Measurements from ENCODE around the gene SNX2.
A peak's percentile ranks its signal among the peaks of the same experiment; 100 is the strongest.
"Not testable (repeated sequence)": the region's sequence is repeated elsewhere in the genome, so short reads cannot be mapped to it uniquely, and the experiment has no call there.

The SNX2 gene, protein sequence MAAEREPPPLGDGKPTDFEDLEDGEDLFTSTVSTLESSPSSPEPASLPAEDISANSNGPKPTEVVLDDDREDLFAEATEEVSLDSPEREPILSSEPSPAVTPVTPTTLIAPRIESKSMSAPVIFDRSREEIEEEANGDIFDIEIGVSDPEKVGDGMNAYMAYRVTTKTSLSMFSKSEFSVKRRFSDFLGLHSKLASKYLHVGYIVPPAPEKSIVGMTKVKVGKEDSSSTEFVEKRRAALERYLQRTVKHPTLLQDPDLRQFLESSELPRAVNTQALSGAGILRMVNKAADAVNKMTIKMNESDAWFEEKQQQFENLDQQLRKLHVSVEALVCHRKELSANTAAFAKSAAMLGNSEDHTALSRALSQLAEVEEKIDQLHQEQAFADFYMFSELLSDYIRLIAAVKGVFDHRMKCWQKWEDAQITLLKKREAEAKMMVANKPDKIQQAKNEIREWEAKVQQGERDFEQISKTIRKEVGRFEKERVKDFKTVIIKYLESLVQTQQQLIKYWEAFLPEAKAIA

DNA sequence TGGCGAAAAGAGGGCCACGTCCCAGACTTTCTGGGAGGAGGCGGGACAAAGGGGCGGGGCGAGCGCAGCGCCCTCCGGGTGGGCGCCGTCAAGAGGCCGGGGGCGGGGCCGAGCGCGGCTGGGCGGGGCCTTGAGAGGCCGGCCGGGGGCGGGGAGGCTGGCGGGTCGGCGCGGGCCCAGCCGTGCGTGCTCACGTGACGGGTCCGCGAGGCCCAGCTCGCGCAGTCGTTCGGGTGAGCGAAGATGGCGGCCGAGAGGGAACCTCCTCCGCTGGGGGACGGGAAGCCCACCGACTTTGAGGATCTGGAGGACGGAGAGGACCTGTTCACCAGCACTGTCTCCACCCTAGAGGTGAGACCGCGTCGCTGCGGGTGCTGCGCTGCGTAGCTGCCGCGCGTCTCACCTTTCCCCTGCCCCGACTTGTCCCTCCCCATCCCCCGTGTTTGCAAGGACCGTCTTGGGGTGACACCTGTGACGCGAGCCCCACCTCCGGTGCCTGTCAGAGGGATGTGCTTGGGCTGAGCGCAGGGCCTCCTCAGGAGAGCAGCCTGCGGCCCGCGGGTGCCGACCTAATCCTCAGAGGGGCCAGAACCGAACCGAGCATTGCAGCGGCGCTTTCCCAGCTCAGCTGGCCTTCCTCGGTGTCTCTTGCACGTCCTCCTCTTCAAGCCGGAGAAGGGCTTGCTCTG is at the start of gene SNX2:
Gene SNX2, plus strand, starts transcription at position 220 of the 689 bp plus-strand sequence. Its CDS starts 24 bp downstream, at position 244.
- peak; percentile 88 for DNase-seq

- peak; percentile 76 for DNase-seq
Measured at GRCh38 chr5:122727112-122727541, 47.8 kb upstream of the SNX2 start.

DNA sequence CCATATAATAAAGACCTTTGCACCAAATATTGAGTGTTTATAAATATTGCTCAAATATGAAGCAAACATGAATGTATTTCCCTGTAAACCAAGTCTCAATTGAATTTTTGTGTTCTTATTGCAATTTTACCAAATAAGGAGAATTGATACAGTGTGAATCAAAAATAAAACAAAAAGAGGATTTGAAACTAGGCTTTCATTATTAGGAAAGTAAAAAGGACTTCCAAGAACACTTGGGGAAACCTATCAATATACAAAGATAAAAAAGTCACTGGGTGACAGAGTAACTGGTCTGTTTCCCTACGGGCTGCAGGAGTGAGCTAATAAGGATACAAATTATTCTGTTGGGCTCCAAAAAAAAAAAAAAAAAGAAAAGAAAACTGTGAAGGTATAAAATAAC is 44.8 kb upstream of the SNX2 start:
- no peak for DNase-seq

GRCh38 chr5:122730456-122730855 is 44.4 kb upstream of the SNX2 start:
- DNase-seq, result no peak

- no peak for DNase-seq
Measured at GRCh38 chr5:122736086-122736845, 38.6 kb upstream of the SNX2 start.

GRCh38 chr5:122738088-122738487 is 36.8 kb upstream of the SNX2 start:
- DNase-seq, result no peak

- DNase-seq, result peak; percentile 67
Measured at GRCh38 chr5:122741681-122742080, 33.2 kb upstream of the SNX2 start.

DNA sequence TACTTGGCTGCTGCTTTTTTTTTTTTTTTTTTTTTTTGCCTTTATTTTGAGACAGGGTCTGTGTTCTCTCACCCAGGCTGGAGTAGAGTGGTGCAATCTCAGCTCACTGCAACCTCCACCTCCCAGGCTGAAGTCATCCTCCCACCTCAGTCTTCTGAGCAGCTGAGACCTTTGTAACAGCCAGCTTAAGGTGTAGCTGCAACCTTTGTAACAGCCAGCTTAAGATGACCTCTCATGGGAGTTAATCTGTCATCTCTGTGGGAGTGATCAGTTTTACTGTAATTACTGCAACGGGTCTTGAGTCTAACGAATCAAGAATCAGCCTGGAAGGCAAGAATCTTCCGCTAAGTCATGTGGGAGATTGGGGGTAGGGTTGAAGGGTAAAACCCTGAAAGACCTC is 31.6 kb upstream of the SNX2 start:
- DNase-seq, result no peak

GRCh38 chr5:122745597-122745996 is 29.3 kb upstream of the SNX2 start:
- DNase-seq, result no peak

- no peak for DNase-seq
Measured at GRCh38 chr5:122749886-122750285, 25.0 kb upstream of the SNX2 start.

- DNase-seq, result peak; percentile 46
Measured at GRCh38 chr5:122751293-122751782, 23.5 kb upstream of the SNX2 start.

- no peak for DNase-seq
Measured at GRCh38 chr5:122753500-122753899, 21.4 kb upstream of the SNX2 start.

DNA sequence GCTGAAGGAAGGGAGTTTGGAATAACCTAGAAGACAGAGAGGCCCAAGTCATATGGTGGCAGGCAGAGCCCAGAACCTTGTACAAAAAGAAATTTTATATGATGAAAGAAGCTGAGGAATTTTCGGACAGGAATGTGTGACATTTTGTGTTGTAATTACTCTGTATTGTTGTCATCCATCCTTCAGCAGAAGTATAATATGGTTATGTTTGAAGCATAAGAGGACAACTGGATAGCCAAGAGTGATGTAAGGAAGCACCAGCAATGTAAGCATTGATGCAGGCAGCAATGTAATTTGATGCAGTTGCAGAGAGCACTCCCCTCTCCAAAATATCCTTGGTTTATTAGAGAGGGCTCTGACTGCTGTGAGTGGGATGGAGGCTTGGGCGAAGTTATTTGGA is 19.1 kb upstream of the SNX2 start:
- peak; percentile 22 for DNase-seq

DNA sequence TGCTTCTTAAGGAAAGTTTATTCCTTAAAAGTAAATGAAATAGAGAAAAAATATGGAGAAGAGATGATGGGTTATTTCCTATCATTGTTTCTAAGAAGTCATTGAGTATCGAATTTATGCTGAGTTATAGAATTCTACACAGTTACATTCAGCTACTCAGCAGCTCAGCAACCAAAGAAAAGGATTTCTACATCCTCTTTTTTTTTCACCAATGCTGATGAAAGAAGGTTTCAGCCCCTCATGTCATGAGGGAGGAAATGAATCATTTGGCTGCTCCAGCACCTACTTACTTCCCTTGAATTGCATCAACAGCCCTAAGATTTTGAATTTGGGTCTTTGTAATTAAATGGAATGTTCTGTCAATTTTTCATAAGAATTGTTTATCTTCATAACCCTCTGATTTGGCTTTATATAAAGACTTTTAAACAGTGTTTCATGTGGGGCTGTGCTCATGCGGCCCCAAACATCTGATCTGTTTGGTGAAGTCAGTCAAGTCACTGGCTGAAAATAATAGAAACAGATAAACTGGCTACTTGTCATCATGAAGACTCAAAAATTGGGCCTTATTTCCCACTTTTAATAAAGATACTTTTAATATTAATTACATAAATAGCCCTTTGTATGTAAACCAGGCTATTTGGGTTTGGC is 18.5 kb upstream of the SNX2 start:
- peak; percentile 85 for DNase-seq

- no peak for DNase-seq
Measured at GRCh38 chr5:122757285-122757684, 17.6 kb upstream of the SNX2 start.

- DNase-seq, result no peak
Measured at GRCh38 chr5:122759241-122760070, 15.4 kb upstream of the SNX2 start.

DNA sequence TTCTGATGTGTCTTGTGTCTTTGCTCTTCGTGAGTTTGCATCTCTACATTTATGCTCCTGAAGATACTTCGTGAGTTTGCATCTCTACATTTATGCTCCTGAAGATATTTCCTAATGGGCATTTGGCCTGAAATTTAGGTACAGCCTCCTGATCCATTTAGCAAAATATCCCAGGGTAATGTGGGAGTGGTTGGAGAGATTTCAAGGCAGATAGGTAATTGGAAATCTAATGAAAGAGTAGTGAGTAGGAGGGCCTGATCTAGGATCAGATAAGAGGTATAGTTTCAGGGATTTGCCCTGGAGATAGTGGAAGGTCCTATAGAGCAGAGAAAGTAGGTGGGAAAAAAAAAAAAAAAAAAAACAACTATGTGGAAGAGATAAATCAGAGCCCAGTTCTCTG is 14.6 kb upstream of the SNX2 start:
- DNase-seq, result no peak

- DNase-seq, result no peak
Measured at GRCh38 chr5:122761115-122761514, 13.8 kb upstream of the SNX2 start.

DNA sequence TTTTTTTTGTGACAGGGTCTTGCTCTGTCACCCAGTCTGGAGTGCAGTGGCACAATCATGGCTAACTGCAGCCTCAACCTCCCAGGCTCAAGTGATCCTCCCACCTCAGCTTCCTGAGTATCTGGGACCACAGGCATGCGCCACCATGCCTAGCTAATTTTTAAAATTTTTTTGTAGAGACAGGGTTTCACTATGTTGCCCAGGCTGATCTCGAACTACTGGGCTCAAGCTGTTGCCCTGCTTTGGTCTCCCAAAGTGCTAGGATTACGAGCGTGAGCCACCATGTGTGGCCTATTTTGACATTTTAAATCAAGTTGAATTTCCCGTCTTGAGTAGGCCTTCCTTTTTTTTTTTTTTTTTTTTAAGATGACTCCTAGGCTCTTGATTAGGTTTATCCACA is 13.0 kb upstream of the SNX2 start:
- not testable (repeated sequence) for DNase-seq

GRCh38 chr5:122766130-122766529 is 8.8 kb upstream of the SNX2 start:
- DNase-seq, result no peak

GRCh38 chr5:122770477-122770876 is 4.4 kb upstream of the SNX2 start:
- DNase-seq, result no peak

GRCh38 chr5:122772446-122772845 is 2.4 kb upstream of the SNX2 start:
- DNase-seq, result peak; percentile 51

Data from fibroblast of skin of right quadriceps (primary cell).